ENCODE measurements around the gene TICAM2. TPM values are rescaled to one million over a fixed set of nuclear protein-coding genes. Genes with fewer than 3 reads are reported as not detected.
A peak's percentile ranks its signal among the peaks of the same experiment; 100 is the strongest.

Gene TICAM2
- total RNA-seq, 2 experiments from 2014 or later = 0.30 to 0.50 TPM

- Mint-ChIP-seq H3K27ac (peak overlapping the region; percentile 98), H3K4me3 (peak overlapping the region; percentile 98), H3K36me3 (ENCODE audit: low read depth) (peaks cover 67% of the 10 kb centered on the region), H3K4me1 (ENCODE audit: low read depth) (peaks cover 66% of the 10 kb centered on the region), H3K27me3 (no peaks in the 10 kb centered on the region), H3K9me3 (no peaks in the 10 kb centered on the region)
- Histone ChIP-seq H3K27me3 (ENCODE audit: control insufficient read depth in 1 of 2, insufficient read depth in 2 of 2, low read length in 2 of 2) (no peaks in the 10 kb centered on the region), H3K27ac (ENCODE audit: low read depth in 1 of 2, low read length in 2 of 2) (peak overlapping the region; percentile 78 to 95), H3K4me3 (ENCODE audit: low read length) (peak overlapping the region; percentile 76), H3K9me3 (ENCODE audit: control insufficient read depth in 1 of 2, insufficient read depth in 1 of 2, low read length in 2 of 2) (no peaks in the 10 kb centered on the region), H3K4me1 (ENCODE audit: insufficient read depth, low read length) (peaks cover 16% of the 10 kb centered on the region), H3K36me3 (ENCODE audit: insufficient read depth, low read length) (peaks cover 17% of the 10 kb centered on the region)
- ChIA-PET POLR2A (interaction anchor here (0.6 to 3.2 kb wide), 16 partner anchors 9 to 542 kb away, joined by 3 to 33 read pairs (median 8); partner anchors contain the start of genes AP3S1, ATG12, CCDC112 and COMMD10), CTCF (interaction anchor here (0.8 to 1.3 kb wide), 3 partner anchors 15 to 91 kb away, joined by 3 to 5 read pairs (median 3); no protein-coding TSS in a partner anchor)
- ATAC-seq (ENCODE audit: poor library complexity) (peak; percentile 32), DNase-seq (peak in 6 of 14 experiments; percentile 8 to 79 (median 42))
- intact Hi-C loops (cut with DNase I, micrococcal nuclease) = loop anchor here (2.0 to 10.0 kb wide), 6 partner anchors 81 to 369 kb away; partner anchors contain the start of genes AP3S1 (in 2 of the 2), ATG12 (in 2 of the 2), CCDC112 (in 1 of the 2) and TMED7 (in 1 of the 2)
- TF ChIP-seq CTCF (IDR thresholded peaks at IDR 0.05) = no peak
These were observed 58.8 kb downstream of the TICAM2 start for GRCh38 chr5:115543365-115544042.

- peak overlapping the region; percentile 98 for H3K27ac Mint-ChIP-seq
- peak in 2 of 14 experiments; percentile 7 to 14 for DNase-seq
- no peaks in the 10 kb centered on the region for H3K9me3 Mint-ChIP-seq
These were observed 59.5 kb downstream of the TICAM2 start for GRCh38 chr5:115542651-115543364.

More at GRCh38 chr5:115542651-115543364, 59.5 kb downstream of the TICAM2 start:
- Mint-ChIP-seq H3K27me3 (no peaks in the 10 kb centered on the region), H3K36me3 (ENCODE audit: low read depth) (peaks cover 74% of the 10 kb centered on the region), H3K4me3 (peak overlapping the region; percentile 98), H3K4me1 (ENCODE audit: low read depth) (peaks cover 73% of the 10 kb centered on the region)
- no peak for ATAC-seq (ENCODE audit: poor library complexity)
- no peak for TF ChIP-seq CTCF (IDR thresholded peaks at IDR 0.05)
- peak overlapping the region; percentile 76 for H3K4me3 ChIP-seq (ENCODE audit: low read length)
- H3K27ac ChIP-seq (ENCODE audit: low read depth in 1 of 2, low read length in 2 of 2) = peak overlapping the region in 1 of 2 donors; percentile 78
- intact Hi-C loops (cut with DNase I, micrococcal nuclease) = loop anchor here (5.0 to 10.0 kb wide), 3 partner anchors 84 to 368 kb away; partner anchors contain the start of genes AP3S1 (in 1 of the 2), ATG12 (in 1 of the 2) and TMED7 (in 1 of the 2)
- H3K27me3 ChIP-seq (ENCODE audit: control insufficient read depth in 1 of 2, insufficient read depth in 2 of 2, low read length in 2 of 2) = no peaks in the 10 kb centered on the region
- POLR2A ChIA-PET = interaction anchor here (0.6 to 3.2 kb wide), 6 partner anchors 9 to 300 kb away, joined by 3 to 33 read pairs (median 12); partner anchors contain the start of genes AP3S1, ATG12 and CCDC112
- no peaks in the 10 kb centered on the region for H3K9me3 ChIP-seq (ENCODE audit: control insufficient read depth in 1 of 2, insufficient read depth in 1 of 2, low read length in 2 of 2)
- peaks cover 24% of the 10 kb centered on the region for H3K36me3 ChIP-seq (ENCODE audit: insufficient read depth, low read length)
- CTCF ChIA-PET = interaction anchor here (1.1 kb wide), 1 partner anchor 32 kb away, joined by 5 read pairs; no protein-coding TSS in a partner anchor
- H3K4me1 ChIP-seq (ENCODE audit: insufficient read depth, low read length) = peaks cover 16% of the 10 kb centered on the region

All from CD4-positive, alpha-beta T cell (primary cell).